Measurements from ENCODE around the gene DNAJB11. TPM values are rescaled to one million over a fixed set of nuclear protein-coding genes. Genes with fewer than 3 reads are reported as not detected.

DNAJB11 gene
- total and polyA plus RNA-seq, 2 of the 4 experiments (the other 2 are of a cell fraction) = 27.4 to 48.6 TPM

- H2AFZ ChIP-seq (replicated peaks; ENCODE audit: low read length, poor library complexity) = no peak overlapping the region
- ChIA-PET POLR2A (ENCODE audit: unreplicated experiment) (interaction anchor here (0.5 kb wide), 1 partner anchor 78 kb away, joined by 3 read pairs; no protein-coding TSS in a partner anchor), CTCF (no interaction called here)
- H3K18ac ChIP-seq (ENCODE audit: low read depth, low read length) = no peak overlapping the region
- peaks cover 7% of the 10 kb centered on the region for H3K27me3 ChIP-seq (ENCODE audit: control insufficient read depth, insufficient read depth, low read length)
- intact Hi-C loops (cut with micrococcal nuclease) (loop anchor here (5.0 kb wide), 3 partner anchors 362 to 637 kb away; no protein-coding TSS in a partner anchor), in situ Hi-C loops (cut with MboI; ENCODE audit: low sequenced_read_pairs) (loop anchor here (5.0 kb wide), 1 partner anchor 203 kb away; no protein-coding TSS in a partner anchor), dilution Hi-C loops (cut with HindIII; ENCODE audit: low sequenced_read_pairs, unreplicated experiment) (no loop called here)
- ATAC-seq (ENCODE audit: low read depth) = no peak
- BruUV-seq (replicated peaks) = no TSS peak
- H2BK20ac ChIP-seq (ENCODE audit: low read depth, low read length) = no peak overlapping the region
- no peaks in the 10 kb centered on the region for H3K36me3 ChIP-seq (ENCODE audit: control insufficient read depth, insufficient read depth, low read length)
- no peak overlapping the region for H3K9ac ChIP-seq (ENCODE audit: low read depth, low read length)
- H3K9me3 ChIP-seq (ENCODE audit: control insufficient read depth, insufficient read depth, low read length) = no peaks in the 10 kb centered on the region
- no peak overlapping the region for H3K4me3 ChIP-seq (ENCODE audit: insufficient read depth, low read depth, low read length)
- no peak overlapping the region for H3K23ac ChIP-seq (ENCODE audit: low read depth, low read length)
- no peak overlapping the region for H3K27ac ChIP-seq (ENCODE audit: insufficient read depth, low read length)
- H2BK15ac ChIP-seq (ENCODE audit: low read depth, low read length) = no peak overlapping the region
- H4K91ac ChIP-seq (ENCODE audit: insufficient read depth, low read depth, low read length) = no peak overlapping the region
- H4K8ac ChIP-seq (ENCODE audit: low read depth in 2 of 2, low read length in 2 of 2) = no peak overlapping the region
- H3K56ac ChIP-seq (ENCODE audit: extremely low read depth, insufficient read depth, low read length) = no peak overlapping the region
- no peak overlapping the region for H3K14ac ChIP-seq (replicated peaks; ENCODE audit: low read depth, low read length)
- no peak overlapping the region for H2AK9ac ChIP-seq (replicated peaks; ENCODE audit: low read depth, low read length, poor library complexity)
- no peak overlapping the region for H4K5ac ChIP-seq (ENCODE audit: low read depth, low read length)
- H2BK5ac ChIP-seq (ENCODE audit: low read depth, low read length, poor library complexity, severe bottlenecking) = no peak overlapping the region
- DNase-seq = no peak
- TF ChIP-seq POLR2A (IDR thresholded peaks at IDR 0.05; ENCODE audit: low read depth, low read length) (no peak), NFE2L2 (IDR thresholded peaks at IDR 0.05; ENCODE audit: low read depth, low read length) (no peak), MAZ (IDR thresholded peaks at IDR 0.05; ENCODE audit: borderline replicate concordance, low read depth, low read length) (no peak), ELK1 (IDR thresholded peaks at IDR 0.05; ENCODE audit: borderline replicate concordance, low read depth, low read length) (no peak), MXI1 (IDR thresholded peaks at IDR 0.05; ENCODE audit: borderline replicate concordance, low read depth, low read length) (no peak), MAFK (IDR thresholded peaks at IDR 0.05; ENCODE audit: low read depth, low read length) (no peak), BHLHE40 (IDR thresholded peaks at IDR 0.05; ENCODE audit: low read depth, low read length) (no peak), CHD1 (IDR thresholded peaks at IDR 0.05; ENCODE audit: low read depth, low read length) (no peak), RCOR1 (IDR thresholded peaks at IDR 0.05; ENCODE audit: insufficient replicate concordance, low read length) (no peak), SMC3 (IDR thresholded peaks at IDR 0.05; ENCODE audit: low read depth, low read length) (no peak), RAD21 (IDR thresholded peaks at IDR 0.05; ENCODE audit: low read length) (no peak)
- TF ChIP-seq, protein P1, sequence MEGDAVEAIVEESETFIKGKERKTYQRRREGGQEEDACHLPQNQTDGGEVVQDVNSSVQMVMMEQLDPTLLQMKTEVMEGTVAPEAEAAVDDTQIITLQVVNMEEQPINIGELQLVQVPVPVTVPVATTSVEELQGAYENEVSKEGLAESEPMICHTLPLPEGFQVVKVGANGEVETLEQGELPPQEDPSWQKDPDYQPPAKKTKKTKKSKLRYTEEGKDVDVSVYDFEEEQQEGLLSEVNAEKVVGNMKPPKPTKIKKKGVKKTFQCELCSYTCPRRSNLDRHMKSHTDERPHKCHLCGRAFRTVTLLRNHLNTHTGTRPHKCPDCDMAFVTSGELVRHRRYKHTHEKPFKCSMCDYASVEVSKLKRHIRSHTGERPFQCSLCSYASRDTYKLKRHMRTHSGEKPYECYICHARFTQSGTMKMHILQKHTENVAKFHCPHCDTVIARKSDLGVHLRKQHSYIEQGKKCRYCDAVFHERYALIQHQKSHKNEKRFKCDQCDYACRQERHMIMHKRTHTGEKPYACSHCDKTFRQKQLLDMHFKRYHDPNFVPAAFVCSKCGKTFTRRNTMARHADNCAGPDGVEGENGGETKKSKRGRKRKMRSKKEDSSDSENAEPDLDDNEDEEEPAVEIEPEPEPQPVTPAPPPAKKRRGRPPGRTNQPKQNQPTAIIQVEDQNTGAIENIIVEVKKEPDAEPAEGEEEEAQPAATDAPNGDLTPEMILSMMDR (conservative IDR thresholded peaks at IDR 0.05; ENCODE audit: low read depth, low read length) = no peak
- TF ChIP-seq, protein P2, sequence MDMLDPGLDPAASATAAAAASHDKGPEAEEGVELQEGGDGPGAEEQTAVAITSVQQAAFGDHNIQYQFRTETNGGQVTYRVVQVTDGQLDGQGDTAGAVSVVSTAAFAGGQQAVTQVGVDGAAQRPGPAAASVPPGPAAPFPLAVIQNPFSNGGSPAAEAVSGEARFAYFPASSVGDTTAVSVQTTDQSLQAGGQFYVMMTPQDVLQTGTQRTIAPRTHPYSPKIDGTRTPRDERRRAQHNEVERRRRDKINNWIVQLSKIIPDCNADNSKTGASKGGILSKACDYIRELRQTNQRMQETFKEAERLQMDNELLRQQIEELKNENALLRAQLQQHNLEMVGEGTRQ (IDR thresholded peaks at IDR 0.05; ENCODE audit: low read depth, low read length) = no peak
- no peaks in the 10 kb centered on the region for H3K4me1 ChIP-seq (ENCODE audit: control insufficient read depth, insufficient read depth, low read length)
- H3K4ac ChIP-seq (ENCODE audit: low read depth, low read length) = no peak overlapping the region
- no peak overlapping the region for H3K4me2 ChIP-seq (ENCODE audit: low read depth, low read length)
- H2BK120ac ChIP-seq (ENCODE audit: low read depth, low read length) = no peak overlapping the region
- no peak overlapping the region for H2AK5ac ChIP-seq (ENCODE audit: low read depth, low read length)
- no peaks in the 10 kb centered on the region for H4K20me1 ChIP-seq (ENCODE audit: insufficient read depth, low read length)
- H3K9me1 ChIP-seq (ENCODE audit: insufficient read depth, low read length) = no peaks in the 10 kb centered on the region
- H3K79me1 ChIP-seq (ENCODE audit: low read depth in 1 of 2, low read length in 2 of 2) = no peaks in the 10 kb centered on the region
- no CpG with 5 or more reads among the region's 5 CpGs for WGBS, 2 experiments (ENCODE audit: extremely low coverage in 2 of 2, insufficient read length in 1 of 2)
Measured at GRCh38 chr3:186619787-186620212, 49.3 kb downstream of the DNAJB11 start.

Data from IMR-90 (cell line).